ENCODE data around the gene APOBEC3H. TPM values are rescaled to one million over a fixed set of nuclear protein-coding genes. Genes with fewer than 3 reads are reported as not detected.

The APOBEC3H gene
- total RNA-seq, 1 donor from 2014 or later: not detected

DNA sequence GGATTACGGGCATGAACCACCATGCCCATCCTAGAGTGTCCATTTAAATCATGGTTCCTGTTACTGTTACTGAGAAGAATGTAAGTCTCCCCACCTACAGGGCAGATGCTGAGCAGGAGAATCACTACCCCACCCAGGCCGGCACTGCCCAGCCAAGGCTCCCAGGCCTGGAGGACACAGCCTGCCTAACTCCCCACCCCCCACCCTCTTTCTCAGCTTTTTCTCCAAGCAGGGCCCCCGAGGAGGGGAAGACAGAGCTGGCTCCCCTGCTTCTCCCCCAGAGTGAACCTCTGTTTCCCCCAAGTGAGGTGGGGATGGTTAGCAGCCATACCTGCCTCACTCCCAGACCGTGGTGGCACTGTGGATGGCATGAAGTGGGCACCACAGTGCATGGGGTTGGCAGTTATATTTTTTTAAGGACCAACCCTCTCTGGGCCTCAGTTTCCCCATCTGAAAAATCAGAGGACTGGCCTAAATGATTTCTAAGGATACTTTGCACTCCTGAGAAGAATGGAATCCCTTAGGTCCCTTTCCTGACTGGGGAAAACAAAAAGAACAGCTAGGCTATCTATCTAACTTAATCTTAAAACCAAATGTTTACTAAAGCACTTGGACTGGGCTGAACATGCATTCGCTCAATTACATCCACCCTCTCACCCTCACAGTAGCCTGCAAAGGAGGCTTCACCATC is 50.4 kb downstream of the APOBEC3H start:
- H3K36me3 Mint-ChIP-seq (ENCODE audit: low read depth): no peaks in the 10 kb centered on the region
- H3K9me3 Mint-ChIP-seq (ENCODE audit: low read depth): no peaks in the 10 kb centered on the region
- H3K4me3 Mint-ChIP-seq (ENCODE audit: unreplicated experiment): no peak overlapping the region
- no peak for DNase-seq (ENCODE audit: low spot score)
- TF ChIP-seq, protein P1, sequence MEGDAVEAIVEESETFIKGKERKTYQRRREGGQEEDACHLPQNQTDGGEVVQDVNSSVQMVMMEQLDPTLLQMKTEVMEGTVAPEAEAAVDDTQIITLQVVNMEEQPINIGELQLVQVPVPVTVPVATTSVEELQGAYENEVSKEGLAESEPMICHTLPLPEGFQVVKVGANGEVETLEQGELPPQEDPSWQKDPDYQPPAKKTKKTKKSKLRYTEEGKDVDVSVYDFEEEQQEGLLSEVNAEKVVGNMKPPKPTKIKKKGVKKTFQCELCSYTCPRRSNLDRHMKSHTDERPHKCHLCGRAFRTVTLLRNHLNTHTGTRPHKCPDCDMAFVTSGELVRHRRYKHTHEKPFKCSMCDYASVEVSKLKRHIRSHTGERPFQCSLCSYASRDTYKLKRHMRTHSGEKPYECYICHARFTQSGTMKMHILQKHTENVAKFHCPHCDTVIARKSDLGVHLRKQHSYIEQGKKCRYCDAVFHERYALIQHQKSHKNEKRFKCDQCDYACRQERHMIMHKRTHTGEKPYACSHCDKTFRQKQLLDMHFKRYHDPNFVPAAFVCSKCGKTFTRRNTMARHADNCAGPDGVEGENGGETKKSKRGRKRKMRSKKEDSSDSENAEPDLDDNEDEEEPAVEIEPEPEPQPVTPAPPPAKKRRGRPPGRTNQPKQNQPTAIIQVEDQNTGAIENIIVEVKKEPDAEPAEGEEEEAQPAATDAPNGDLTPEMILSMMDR (IDR thresholded peaks at IDR 0.05): no peak
- H3K4me1 Mint-ChIP-seq (ENCODE audit: low read depth): peaks cover 14% of the 10 kb centered on the region
- H3K27ac Mint-ChIP-seq (ENCODE audit: unreplicated experiment): no peak overlapping the region
- no peaks in the 10 kb centered on the region for H3K27me3 Mint-ChIP-seq (ENCODE audit: low read depth)

DNA sequence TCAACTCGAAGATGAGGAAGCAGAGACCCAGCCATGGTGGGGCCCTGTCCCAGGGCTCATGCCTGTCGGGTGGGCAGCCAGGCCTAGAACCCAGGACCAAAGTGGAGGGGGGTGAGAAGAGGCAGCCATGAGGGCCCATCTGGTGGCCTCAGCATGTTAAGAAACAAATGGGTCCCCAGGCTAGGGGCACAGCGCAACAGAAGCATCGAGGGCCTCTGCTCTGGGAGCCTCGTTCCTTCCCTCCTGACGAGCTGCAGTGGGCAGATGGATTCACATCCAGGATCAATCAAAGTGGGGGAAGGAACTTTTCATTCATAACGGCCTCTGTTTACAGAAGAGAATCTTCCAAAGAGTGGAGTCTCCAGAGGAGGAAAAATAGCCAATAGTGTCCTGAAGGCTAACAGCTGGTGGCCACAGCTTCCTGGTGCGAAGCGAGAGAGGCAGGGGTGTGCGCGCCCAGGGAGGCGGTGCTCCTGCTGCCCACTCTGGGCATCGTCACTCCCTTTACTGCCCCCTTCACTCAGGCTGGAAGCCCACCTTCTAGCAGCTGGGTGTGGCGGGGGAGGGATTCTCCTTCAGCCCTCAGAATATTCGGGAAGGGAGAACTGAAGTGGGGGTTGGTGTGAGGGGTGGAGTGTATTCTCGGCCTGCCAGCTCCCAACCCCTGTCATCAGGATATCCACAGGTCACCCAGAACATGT is 51.1 kb downstream of the APOBEC3H start:
- Mint-ChIP-seq H3K36me3 (ENCODE audit: low read depth) (no peaks in the 10 kb centered on the region), H3K4me3 (ENCODE audit: unreplicated experiment) (no peak overlapping the region), H3K9me3 (ENCODE audit: low read depth) (no peaks in the 10 kb centered on the region), H3K4me1 (ENCODE audit: low read depth) (peaks cover 14% of the 10 kb centered on the region), H3K27me3 (ENCODE audit: low read depth) (no peaks in the 10 kb centered on the region), H3K27ac (ENCODE audit: unreplicated experiment) (no peak overlapping the region)
- TF ChIP-seq, protein P1 (IDR thresholded peaks at IDR 0.05): no peak
- no peak for DNase-seq (ENCODE audit: low spot score)

DNA sequence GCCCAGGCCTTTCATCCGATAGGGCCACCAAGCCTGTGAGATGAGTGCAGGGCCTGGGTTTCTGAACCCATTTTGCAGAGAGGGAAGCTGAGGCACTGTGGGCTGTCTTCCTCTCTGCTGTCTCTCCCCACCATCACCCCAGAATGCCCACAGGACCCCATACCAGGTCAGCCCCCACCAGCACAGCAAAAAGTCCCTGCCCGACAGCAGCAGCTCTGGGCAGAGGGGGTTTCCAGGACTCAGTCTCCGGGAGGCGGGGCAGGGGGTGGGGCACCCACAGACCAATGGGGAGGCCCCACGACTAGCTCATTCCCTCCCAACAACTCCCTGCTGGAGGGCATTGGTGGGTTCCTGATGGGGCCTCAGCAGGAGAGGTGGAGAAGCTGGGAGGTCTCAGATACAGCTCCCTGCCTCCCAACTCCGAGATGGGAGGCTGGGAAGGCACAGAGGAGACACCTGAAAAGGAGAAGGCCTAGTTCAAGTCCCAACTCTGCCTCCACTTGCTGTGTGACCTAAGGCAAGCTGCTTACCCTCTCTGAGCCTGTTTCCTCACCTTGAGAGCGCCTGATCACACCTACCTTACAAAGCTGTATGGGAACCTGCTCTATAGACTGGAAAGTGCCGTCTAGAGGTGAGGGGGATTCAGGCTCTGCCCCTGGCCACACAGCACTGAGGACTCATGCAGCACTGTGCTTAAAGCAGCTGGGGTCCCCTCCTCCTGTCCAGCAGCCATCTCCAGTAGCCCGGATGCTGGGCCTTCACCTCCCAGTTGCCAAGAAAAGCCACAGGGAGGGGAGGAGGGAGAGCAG is 51.9 kb downstream of the APOBEC3H start:
- TF ChIP-seq, protein P1 (IDR thresholded peaks at IDR 0.05): no peak
- Mint-ChIP-seq H3K4me1 (ENCODE audit: low read depth) (peaks cover 22% of the 10 kb centered on the region), H3K27ac (ENCODE audit: unreplicated experiment) (no peak overlapping the region), H3K27me3 (ENCODE audit: low read depth) (peaks cover 4% of the 10 kb centered on the region), H3K4me3 (ENCODE audit: unreplicated experiment) (no peak overlapping the region), H3K36me3 (ENCODE audit: low read depth) (no peaks in the 10 kb centered on the region), H3K9me3 (ENCODE audit: low read depth) (no peaks in the 10 kb centered on the region)
- no peak for DNase-seq (ENCODE audit: low spot score)

DNA sequence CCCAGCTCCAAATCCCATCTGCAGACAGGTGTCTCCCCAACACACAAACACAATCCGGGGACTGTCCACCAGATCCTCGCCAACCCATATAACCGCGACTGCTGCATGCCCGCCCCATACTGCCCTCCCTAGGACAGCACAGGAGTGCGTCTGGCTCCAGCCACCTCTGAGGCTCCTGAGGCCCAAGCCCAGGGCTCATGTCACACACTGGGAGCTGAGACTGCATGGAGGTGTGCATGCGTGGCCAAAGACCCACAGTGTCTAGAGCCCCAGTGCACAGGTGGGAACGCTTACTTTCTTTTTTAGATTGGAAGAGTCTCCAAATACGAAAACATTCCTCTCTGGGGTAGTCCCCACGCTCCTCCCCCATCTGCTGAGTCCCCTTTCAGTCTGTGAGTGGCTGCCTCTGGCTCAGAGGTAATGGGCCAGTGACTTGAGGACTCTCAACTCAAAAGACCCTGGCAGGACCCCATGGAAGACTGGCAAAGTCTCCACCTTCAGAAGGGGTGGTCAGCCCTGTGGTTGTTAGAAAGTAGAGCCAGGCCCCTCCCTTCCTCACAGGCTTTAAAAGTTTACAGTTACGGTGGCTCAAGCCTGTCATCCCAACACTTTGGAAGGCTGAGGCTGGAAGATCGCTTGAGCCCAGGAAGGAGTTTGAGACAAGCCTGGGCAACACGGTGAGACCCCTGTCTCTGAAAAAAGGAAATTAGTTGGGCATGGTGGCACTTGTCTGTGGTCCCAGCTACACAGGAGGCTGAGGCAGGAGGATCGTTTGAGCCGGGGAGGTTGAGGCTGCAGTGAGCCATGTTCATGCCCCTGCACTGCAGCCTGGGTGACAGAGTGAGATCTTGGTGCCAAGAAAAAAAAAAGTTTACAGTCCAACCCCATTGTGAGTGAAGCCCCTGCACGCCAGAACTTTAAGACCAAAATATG is 53.1 kb downstream of the APOBEC3H start:
- Mint-ChIP-seq H3K27ac (ENCODE audit: unreplicated experiment) (no peak overlapping the region), H3K27me3 (ENCODE audit: low read depth) (peaks cover 6% of the 10 kb centered on the region), H3K4me1 (ENCODE audit: low read depth) (peaks cover 16% of the 10 kb centered on the region), H3K36me3 (ENCODE audit: low read depth) (no peaks in the 10 kb centered on the region), H3K9me3 (ENCODE audit: low read depth) (no peaks in the 10 kb centered on the region), H3K4me3 (ENCODE audit: unreplicated experiment) (no peak overlapping the region)
- TF ChIP-seq, protein P1 (IDR thresholded peaks at IDR 0.05): no peak
- no peak for DNase-seq (ENCODE audit: low spot score)
